Sigmoid colon (tissue), 7 donors: ENCODE measurements around the gene RAB3C. TPM values are rescaled to one million over a fixed set of nuclear protein-coding genes. Genes with fewer than 3 reads are reported as not detected.

ENCODE experiments used
- DNase-seq: peaks from one replicate; pipeline ENCODE4 v3.0.0-alpha.2; 2019
- H3K27ac ChIP-seq, 4 donors: fragments of 200-600 bp; sonication (generic); one replicate each; pipeline ENCODE4 v1.5.1; 2016 to 2019; ENCODE audit warnings: mild to moderate bottlenecking in 1 of 4
- H3K27me3 ChIP-seq, 3 donors: fragments of 200-600 bp; sonication (generic); one replicate each; pipeline ENCODE4 v1.5.1; 2019; ENCODE audit warnings: mild to moderate bottlenecking in 1 of 3
- H3K36me3 ChIP-seq, 4 donors: fragments of 200-600 bp; sonication (generic); one replicate each; pipeline ENCODE4 v1.5.1; 2016 to 2019
- H3K4me1 ChIP-seq, 4 donors: fragments of 200-600 bp; sonication (generic); one replicate each; pipeline ENCODE4 v1.5.1; 2017 to 2019
- H3K4me3 ChIP-seq, 4 donors: fragments of 200-600 bp; sonication (generic); one replicate each; pipeline ENCODE4 v1.5.1; 2017 to 2019; ENCODE audit warnings: mild to moderate bottlenecking in 2 of 4, moderate library complexity in 1 of 4
- H3K9me3 ChIP-seq, 4 donors: fragments of 200-600 bp in 3 of 4; sonication (generic) in 3 of 4; one replicate each; pipeline versions ENCODE4 v1.5.1 to v1.6.1; 2013 to 2019
- EP300 ChIP-seq, 4 donors: sonication (generic); formaldehyde crosslinking; IDR thresholded peaks; one replicate each; pipeline ENCODE4 v1.6.1; 2017; ENCODE audit warnings: antibody characterized with exemption in 4 of 4
- POLR2A ChIP-seq, 2 donors: fragments of 450-650 bp; IDR thresholded peaks; one replicate each; pipeline ENCODE4 v1.6.1; 2016; ENCODE audit warnings: antibody characterized with exemption in 2 of 2, mild to moderate bottlenecking in 2 of 2, moderate library complexity in 2 of 2
- POLR2AphosphoS5 ChIP-seq, 4 donors: sonication (generic); formaldehyde crosslinking; IDR thresholded peaks; one replicate each; pipeline ENCODE4 v1.6.1; 2017; ENCODE audit warnings: antibody characterized with exemption in 4 of 4
- WGBS, 2 donors: extraction: QIAGEN DNeasy Blood & Tissue Kit; methylation state at CpG; one replicate each; pipeline ENCODE4 v1.1.7; 2013; 5-methylcytosine and 5-hydroxymethylcytosine counted together
- intact Hi-C: fragments of 100-400 bp; cut with DNase I; formaldehyde crosslinking; loops from one replicate; pipeline ENCODE4 v1.15.1; 2023
- polyA plus RNA-seq, 3 donors: library from polyadenylated mRNA; stranded (reverse); fragments of 200-250 nt; gene quantifications; one replicate each; pipeline ENCODE4 v1.2.3, GENCODE V29; 2013
- total RNA-seq, 4 donors: library from RNA; depleted of rRNA; stranded (reverse); fragments of >200 nt; gene quantifications; one replicate each; pipeline ENCODE4 v1.1.0, GENCODE V29; 2016
- TF ChIP-seq, protein P1 (sequence below), 4 experiments: fragments of 450-650 bp in 3 of 4; fragments of 200-600 bp in 1 of 4; IDR thresholded peaks; one replicate each; pipeline ENCODE4 v1.5.1; 2016 to 2019; ENCODE audit warnings: antibody characterized with exemption in 4 of 4, mild to moderate bottlenecking in 3 of 4, moderate library complexity in 2 of 4
- donor health status: healthy with polysubstance abuse.
- donor health status: Bipolar disorder and iron deficiency.
- donor health status: healthy.

The RAB3C gene
- total and polyA plus RNA-seq, 7 donors = under 0.01 to 17.6 (median 2.4) TPM; not detected in 1

DNA sequence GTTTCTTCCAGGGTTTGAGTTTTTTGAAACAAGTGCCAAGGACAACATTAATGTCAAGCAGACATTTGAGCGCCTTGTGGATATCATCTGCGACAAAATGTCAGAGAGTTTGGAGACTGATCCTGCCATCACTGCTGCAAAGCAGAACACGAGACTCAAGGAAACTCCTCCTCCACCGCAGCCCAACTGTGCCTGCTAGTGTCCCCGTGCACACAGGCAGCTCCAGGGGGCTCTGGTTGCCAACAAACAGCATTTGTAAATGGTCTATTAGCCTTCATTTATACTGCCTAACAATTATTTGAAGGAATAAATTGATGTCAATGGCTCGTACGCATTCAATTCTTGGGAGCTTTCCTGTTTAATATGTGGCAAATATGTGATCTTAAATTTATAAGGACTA is 268.3 kb downstream of the RAB3C start:
- H3K27me3 ChIP-seq = no peaks in the 10 kb centered on the region
- no peak overlapping the region for H3K4me3 ChIP-seq
- TF ChIP-seq EP300 (IDR thresholded peaks at IDR 0.05) (no peak), POLR2AphosphoS5 (IDR thresholded peaks at IDR 0.05) (no peak), POLR2A (IDR thresholded peaks at IDR 0.05) (no peak)
- TF ChIP-seq, protein P1, sequence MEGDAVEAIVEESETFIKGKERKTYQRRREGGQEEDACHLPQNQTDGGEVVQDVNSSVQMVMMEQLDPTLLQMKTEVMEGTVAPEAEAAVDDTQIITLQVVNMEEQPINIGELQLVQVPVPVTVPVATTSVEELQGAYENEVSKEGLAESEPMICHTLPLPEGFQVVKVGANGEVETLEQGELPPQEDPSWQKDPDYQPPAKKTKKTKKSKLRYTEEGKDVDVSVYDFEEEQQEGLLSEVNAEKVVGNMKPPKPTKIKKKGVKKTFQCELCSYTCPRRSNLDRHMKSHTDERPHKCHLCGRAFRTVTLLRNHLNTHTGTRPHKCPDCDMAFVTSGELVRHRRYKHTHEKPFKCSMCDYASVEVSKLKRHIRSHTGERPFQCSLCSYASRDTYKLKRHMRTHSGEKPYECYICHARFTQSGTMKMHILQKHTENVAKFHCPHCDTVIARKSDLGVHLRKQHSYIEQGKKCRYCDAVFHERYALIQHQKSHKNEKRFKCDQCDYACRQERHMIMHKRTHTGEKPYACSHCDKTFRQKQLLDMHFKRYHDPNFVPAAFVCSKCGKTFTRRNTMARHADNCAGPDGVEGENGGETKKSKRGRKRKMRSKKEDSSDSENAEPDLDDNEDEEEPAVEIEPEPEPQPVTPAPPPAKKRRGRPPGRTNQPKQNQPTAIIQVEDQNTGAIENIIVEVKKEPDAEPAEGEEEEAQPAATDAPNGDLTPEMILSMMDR (IDR thresholded peaks at IDR 0.05) = no peak
- intact Hi-C loops = no loop called here
- no peak overlapping the region for H3K27ac ChIP-seq
- DNase-seq = no peak
- no peaks in the 10 kb centered on the region for H3K36me3 ChIP-seq
- H3K4me1 ChIP-seq = no peaks in the 10 kb centered on the region
- H3K9me3 ChIP-seq = no peaks in the 10 kb centered on the region
- 70 to 79% methylated on average over 7 of the region's 7 CpGs for WGBS, 2 donors

- TF ChIP-seq POLR2A (IDR thresholded peaks at IDR 0.05) (no peak), POLR2AphosphoS5 (IDR thresholded peaks at IDR 0.05) (no peak), EP300 (IDR thresholded peaks at IDR 0.05) (no peak)
- TF ChIP-seq, protein P1 (IDR thresholded peaks at IDR 0.05) = no peak
- intact Hi-C loops = no loop called here
These were observed 268.7 kb downstream of the RAB3C start for GRCh38 chr5:58851571-58851970.

GRCh38 chr5:58852566-58852965 is 269.7 kb downstream of the RAB3C start:
- Histone ChIP-seq H3K36me3 (no peaks in the 10 kb centered on the region), H3K27me3 (no peaks in the 10 kb centered on the region), H3K4me3 (no peak overlapping the region), H3K4me1 (no peaks in the 10 kb centered on the region), H3K27ac (no peak overlapping the region), H3K9me3 (no peaks in the 10 kb centered on the region)
- WGBS, 2 donors = 69 to 73% methylated on average over 1 of the region's 1 CpG
- intact Hi-C loops = no loop called here
- no peak for DNase-seq
- TF ChIP-seq POLR2A (IDR thresholded peaks at IDR 0.05) = no peak
- TF ChIP-seq, protein P1 (IDR thresholded peaks at IDR 0.05) = no peak
- TF ChIP-seq EP300 (IDR thresholded peaks at IDR 0.05) = no peak
- TF ChIP-seq POLR2AphosphoS5 (IDR thresholded peaks at IDR 0.05) = no peak

More at GRCh38 chr5:58851571-58851970, 268.7 kb downstream of the RAB3C start:
- 88 to 95% methylated on average over 5 of the region's 5 CpGs for WGBS, 2 donors
- no peaks in the 10 kb centered on the region for H3K9me3 ChIP-seq
- H3K27me3 ChIP-seq = no peaks in the 10 kb centered on the region
- no peaks in the 10 kb centered on the region for H3K4me1 ChIP-seq
- H3K36me3 ChIP-seq = no peaks in the 10 kb centered on the region
- H3K4me3 ChIP-seq = no peak overlapping the region
- DNase-seq = no peak
- H3K27ac ChIP-seq = no peak overlapping the region

GRCh38 chr5:58854441-58854840 is 271.6 kb downstream of the RAB3C start:
- H3K4me3 ChIP-seq = no peak overlapping the region
- no peak overlapping the region for H3K27ac ChIP-seq
- WGBS, 2 donors = 90 to 92% methylated on average over 2 of the region's 2 CpGs
- H3K27me3 ChIP-seq = no peaks in the 10 kb centered on the region
- intact Hi-C loops = no loop called here
- DNase-seq = no peak
- no peaks in the 10 kb centered on the region for H3K9me3 ChIP-seq
- TF ChIP-seq POLR2A (IDR thresholded peaks at IDR 0.05) (no peak), POLR2AphosphoS5 (IDR thresholded peaks at IDR 0.05) (no peak), EP300 (IDR thresholded peaks at IDR 0.05) (no peak)
- TF ChIP-seq, protein P1 (IDR thresholded peaks at IDR 0.05) = no peak
- no peaks in the 10 kb centered on the region for H3K36me3 ChIP-seq
- H3K4me1 ChIP-seq = no peaks in the 10 kb centered on the region
